Measurements from ENCODE around the gene BEGAIN.

The BEGAIN gene

DNA sequence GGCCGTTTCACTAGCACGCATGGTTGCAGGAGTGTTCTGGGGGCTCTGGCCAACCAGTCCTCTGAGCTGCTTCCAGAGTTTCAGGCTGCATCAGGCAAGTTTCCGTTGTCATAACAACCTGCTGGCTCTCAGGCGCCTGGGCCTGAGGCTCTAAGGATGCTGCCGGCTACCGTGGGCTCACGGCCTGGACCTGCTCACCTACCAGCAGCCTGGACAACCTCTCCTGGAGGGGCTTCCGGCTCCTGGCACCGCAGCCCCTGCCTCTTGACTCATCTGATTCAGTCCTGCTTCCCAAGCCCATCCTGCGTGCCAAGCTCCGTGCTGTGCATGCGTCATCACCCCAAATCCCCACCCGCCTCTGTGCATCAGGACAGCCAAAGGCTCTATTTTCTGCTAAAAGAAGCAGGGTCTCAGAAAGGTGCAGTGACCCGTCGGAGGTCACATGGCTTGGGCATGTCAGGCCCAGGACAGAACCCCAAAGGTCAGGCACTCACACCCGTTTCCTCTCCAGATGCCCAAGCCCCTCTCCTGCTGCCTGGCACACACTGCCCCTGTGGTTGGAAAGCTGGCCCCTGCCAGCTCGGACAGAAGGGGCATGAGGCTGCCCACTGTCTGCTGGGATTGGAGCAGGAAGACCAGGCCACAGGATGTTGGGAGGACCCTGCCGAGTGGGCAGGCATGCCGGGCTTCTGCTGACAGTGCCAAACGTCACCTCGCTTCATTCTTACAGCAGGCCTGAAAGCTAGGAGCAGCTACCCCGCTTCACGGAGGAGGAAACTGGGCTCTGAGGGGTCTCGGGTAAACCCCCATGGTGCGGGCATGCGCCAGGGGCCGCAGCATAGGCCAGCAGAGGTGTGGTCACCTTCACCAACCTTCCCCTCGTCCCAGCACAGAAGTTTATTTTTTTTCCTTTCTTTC is 5.7 kb downstream of the BEGAIN start:
- DNase-seq, result no peak

DNA sequence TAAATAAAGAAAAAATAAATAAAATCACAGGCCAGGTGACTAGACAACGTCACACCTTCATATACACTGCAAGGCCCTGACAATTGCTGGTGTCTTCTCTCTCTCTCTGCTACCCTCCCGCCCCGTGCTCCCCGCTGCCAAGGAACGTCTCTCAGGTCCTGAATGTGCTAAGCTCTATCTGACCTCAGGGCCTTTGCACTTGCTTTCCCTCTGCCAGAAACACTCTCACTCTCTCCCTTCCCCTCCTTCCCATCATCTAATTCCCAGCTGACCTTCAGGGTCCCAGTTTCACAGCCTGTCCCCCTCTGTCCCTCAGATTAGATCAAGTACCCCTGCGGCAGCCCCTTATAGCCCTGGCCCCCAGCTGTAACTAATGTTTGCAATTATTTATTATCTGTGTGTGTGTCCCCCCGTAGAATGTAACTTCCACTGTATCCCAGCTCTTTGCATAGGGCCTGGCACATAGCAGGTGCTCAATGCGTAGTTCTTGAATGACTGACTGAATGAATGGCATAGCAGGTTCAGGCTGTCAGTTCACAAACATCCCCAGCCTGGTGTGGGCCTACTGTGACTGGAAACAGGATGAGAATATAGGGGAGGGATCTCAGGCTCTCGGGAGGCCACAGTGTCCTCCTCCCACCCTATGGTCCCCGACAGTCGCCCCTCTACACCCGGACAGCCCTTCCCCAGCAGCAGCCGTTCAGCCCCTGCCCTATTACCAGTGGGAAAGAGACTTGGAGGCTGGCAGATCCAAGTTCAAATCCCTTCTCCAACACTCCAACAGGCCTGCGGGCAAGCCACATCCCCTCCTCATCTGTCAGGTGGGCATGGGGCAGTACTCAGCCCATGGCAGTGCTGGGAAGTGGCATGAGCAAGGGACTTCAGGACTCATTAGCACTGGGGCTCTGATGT is 6.6 kb downstream of the BEGAIN start:
- DNase-seq, result no peak

DNA sequence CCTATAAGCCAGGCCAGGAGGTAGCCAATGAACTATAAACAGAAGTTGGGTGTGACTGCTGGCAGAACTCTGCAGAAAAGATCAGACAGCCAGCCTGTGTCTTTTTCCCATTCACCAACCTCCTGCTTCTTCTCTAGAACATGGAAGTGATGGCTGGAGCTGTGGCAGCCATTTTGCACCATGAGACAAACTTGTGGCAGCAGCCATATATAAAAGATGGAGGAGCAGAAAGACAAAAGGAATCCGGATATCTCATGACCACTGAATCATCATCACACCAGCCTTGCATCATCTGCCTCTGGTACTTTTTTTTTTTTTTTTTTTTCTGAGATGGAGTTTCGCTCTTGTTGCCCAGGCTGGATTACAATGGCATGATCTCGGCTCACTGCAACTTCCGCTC is 8.7 kb downstream of the BEGAIN start:
- DNase-seq, result no peak

DNA sequence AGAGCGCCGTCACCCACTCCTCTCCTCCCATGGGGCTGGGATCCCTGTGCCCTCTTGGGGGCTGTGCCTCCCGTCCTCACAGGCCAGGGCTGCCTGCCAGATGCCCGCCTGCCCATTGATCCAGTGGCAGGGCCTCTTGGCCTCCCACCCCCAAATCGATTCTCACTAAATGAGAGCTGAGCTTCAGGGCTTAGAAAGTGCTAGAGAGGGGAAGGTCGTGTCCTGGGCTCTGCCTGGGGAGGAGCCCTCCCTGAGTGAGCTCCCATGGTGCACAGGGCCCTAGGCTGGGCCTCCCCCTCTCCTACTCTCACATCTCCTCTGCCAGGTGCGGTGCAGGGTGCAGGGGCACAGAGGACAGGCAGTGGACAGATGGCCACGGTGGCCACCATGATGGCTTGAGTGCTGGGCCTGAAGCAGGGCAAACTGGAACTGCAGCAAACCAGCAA is 9.2 kb downstream of the BEGAIN start:
- DNase-seq, result no peak

DNA sequence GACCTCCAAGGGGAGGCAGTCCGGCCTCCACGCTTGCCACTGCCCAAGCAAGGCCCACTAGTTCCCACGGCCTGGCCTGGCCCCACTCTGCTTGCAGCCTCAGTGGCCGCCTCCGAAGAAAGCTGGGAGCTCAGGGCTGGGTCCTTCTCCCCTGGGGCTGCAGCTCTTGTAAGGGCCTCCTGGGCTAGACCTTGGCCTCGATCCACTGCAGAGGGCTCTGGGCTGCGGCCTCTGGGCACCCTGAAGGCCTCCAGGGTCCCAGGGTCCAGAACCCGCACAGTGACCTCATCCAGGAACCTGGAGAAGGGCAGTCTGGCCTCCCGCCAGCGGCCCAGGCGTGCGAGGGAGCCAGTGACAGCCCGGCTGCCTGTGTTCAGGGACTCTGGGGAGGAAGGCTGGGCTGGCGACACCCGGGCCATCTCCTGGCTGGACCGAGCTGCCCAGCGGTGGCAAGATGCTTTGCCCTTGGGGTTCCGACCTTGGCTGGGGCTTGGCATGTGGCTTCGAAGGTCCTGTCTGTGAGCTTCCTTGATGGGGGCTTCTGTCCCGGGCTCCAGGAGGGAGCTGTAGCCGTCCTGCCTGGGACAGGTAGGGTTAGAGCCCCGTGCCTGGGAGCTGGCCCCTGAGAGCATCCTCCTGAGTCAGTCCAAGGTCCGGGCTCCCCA is 9.8 kb downstream of the BEGAIN start:
- no peak for DNase-seq

DNA sequence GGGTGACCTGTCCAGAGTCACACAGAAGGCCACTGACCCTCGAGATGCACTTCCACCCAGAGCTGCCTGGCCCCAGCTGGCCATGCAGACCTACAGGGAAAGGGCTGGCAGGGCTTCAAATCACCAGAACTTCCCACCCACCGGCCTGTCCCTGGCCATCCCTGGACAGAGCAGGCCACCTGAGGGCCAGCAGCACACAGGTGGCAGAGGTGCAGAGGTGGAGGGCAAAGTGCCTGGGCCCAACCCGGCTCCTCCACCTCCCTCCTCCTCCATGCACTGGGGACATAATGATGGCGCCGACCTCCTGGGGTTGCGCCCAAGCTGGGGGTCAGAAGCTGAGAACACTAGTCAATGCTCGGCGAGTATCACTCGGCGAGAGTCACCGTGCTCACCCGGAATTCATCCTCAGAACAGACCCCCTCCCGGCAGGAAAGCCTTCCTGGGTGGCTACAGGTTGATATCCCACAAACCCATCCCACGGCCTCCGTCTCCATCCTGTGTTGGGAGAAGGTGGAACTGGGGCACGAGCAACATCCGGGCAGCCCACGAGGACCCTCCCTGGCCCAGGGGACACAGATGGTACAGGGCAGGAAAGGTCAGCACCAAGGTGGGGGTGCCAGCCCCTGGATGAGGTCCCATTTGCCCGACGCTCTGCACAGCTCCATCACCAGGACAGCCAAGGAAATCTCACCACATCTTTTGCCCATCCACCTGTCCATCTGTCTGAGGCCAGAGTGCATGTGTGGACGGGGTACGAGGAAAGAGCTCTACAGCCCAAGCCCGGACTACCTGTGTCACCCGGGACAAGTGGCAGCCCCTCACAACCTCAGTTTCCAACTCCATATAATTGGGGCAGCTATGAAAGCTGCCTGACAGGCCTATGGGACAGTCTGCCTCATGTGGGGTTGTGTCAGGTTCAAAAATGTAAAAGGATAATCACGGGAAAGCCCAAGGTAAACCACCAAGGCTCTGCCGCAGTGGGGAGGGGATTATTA is 10.8 kb downstream of the BEGAIN start:
- DNase-seq, result no peak

DNA sequence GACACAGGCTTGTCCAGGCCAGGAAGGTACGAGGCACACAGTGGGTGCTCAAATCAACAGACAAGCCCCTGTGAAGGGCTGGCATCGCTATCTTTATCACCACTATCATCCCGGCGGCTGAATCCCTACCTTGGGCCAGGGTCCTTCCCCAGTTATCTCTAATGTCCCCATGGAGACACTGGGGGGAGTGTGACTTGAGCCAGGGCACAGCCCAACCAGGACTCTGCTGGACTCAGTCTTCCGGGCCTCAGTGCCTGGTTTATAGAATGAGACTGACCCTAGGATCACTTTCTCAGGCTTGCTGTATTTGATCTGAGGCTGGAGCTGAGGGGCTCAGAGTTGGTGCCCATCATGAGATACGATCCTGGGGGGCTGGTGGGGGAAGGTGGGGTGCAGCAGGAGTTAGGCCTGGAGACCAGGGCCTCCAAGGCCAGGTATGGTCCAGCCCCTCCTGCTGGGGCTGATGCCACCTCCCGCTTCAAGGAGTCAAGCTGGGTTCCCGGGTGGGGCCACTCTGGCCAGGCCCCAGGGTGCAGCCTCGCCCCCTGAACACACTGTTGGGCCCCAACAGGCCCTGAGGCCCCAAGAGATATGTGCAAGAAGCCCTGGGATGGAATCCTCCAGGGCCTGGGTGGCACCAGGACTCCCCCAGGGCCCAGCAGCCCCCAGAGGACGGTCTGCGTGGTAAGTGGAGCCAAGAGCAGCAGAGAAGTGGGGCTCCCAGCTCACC is 11.8 kb downstream of the BEGAIN start:
- no peak for DNase-seq

DNA sequence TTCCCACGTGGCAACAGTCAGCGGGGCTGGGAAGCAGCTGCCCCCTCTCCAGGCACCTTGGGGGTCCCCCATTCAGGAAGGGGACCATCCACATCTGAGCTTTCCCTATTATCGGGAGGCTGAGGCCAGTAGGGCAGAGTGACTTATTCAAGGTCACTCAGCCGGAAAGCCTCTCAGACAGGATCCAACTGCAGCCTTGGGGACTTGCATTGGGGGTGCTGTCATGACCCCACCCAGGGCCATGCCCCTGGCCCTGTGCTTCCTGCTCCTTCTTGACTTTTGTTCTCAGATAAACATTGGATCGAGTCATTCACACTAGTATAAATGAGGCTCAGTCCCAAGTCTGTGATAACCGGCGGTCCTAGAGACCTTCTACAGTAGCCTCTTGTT is 12.6 kb downstream of the BEGAIN start:
- DNase-seq, result no peak

DNA sequence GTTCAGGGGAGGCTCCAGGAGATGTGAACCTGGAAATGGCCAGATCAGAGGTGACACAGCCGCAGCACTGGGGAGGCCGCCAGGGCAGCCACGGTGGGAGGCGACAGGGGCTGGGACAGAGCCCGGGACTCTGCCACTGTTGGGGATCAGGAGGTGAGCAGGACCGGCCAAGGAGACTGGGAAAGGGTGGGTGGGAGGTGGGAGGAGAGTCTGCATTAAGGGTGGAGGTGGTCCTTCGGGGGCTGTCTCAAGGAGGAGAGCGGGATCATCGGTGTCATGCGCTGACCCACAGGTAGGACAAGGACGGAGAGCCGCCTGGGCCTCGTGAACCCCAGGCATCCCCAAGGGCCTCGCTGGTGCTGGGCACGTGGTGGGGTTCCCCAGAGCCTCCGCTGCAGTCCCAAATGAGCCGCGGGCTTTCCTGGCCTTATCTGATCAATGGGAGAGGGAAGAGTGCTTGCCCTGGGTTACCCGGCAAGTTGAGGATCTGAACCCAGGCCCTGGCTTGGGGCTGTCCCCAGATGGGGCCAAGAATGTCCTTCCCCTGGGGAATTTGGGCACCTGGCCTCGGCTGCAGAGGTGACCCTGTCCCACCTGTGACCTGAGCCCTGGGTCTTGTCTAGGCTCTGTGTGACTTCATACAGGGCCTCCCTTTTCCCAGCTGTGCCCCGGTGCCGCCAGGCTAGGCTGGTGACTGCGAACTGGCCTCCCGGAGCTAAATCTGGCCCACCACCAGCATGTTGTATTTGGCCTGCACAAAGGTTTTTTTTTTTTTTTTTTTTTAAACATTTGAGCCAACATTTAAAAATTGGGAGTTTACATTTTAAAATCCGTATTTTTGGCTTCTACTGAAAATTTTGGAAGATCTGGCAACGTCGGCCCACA is 13.2 kb downstream of the BEGAIN start:
- no peak for DNase-seq

DNA sequence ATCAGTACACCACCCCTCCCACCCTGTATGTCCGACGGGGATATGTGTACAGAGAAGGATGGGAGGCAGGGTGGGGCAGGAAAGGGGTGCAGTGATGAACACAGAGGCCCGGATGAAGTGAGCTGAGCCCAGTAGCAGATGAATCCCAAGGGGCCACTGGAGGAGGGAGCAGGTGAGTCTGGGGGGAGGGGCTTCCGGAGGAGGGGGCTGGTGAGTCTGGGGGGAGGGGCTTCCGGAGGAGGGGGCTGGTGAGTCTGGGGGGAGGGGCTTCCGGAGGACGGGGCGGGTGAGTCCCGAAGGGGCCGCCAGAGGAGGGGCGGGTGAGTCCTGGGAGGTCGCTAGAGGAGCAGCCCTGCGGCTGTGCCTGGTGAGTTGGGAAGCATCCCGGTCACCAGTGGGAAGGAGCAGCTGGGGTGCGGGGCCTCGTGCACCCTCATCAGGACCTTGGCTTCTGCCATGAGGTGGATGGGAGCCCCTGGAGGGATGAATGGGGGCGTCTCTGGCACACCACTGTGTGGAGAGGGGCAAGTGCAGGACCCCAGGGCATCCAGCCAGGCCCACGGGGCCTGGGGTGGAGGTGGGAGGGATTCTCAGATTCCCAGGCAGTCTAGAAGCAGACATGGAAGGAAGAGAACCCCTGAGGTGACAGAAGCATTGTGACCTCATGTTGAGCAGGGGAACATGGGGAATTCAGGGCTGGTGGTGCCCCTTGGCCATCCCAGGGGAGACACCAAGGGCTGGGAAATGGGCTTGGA is 14.0 kb downstream of the BEGAIN start:
- no peak for DNase-seq

DNA sequence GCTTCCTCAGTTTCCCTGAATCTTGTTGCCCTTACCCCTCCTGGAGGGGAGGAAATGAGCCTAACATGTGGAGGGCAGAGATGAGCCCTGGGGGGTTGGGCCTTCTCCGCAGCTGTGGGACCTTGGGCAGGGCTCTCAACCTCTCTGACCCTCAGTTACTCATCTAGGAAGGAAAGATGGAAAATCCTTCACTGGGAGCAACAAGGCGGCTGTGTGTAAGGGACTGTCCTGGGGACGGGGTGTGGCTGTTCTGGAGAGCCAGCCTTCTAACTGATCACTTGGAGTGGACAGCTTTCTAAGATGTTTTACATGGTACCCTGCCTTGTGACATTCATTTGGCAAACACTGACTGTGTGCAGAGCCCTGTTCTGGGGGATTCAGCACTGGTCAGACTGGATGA is 14.7 kb downstream of the BEGAIN start:
- DNase-seq, result no peak

DNA sequence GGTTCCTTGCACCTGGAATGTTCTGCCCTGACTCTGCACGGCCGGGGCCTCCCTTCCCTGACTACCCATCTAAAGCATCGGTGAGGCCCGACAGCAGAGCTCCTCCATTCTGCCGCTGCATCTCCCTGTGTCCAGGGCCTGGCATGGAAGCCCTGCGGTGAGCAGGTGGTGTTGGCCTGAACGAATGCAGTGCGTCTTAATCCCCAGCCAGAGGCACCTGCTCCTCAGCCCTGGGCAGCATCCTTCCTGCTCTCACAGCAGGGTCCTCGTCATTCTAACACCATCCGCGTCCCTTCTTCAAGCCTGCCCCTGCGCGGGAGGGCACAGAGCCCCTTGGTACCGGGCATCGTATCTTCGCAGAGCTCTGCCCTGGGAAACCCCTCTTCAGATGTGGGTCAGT is 15.4 kb downstream of the BEGAIN start:
- DNase-seq, result no peak

DNA sequence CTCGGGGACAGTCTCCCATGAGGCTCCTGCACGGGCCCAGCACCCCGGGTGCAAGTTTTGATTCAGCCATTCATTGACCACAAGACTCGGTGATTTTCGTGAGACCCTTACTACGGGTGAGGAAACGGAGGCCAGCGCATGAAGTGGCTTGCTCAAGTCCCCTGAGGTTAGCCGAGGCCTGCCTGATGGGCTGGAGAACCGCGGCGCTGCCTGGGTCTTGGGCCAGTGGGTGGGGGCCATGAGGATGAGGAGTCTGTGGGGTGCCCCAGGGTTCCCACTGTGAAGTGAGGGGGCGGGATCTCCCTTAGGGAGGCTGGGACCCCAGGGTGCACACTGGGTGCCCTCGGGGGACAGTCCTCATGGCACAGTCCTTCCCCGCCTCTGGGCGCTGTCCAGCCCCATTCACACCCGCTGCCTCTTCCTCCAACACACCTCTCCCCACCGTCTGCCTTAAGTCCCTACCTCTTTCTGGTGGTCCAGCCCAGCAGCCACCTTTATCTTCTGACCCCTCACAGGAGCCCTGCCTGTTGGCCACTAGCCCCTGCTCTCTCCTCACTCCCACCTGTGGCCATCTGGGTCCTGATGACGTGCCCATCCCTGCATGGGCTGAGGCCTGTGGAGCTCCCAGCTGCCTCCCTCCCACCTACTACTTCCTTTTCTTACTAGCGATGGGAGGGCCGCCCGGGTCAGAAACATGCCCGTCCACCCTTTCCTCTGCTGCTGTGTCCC is 16.3 kb downstream of the BEGAIN start:
- DNase-seq, result no peak

DNA sequence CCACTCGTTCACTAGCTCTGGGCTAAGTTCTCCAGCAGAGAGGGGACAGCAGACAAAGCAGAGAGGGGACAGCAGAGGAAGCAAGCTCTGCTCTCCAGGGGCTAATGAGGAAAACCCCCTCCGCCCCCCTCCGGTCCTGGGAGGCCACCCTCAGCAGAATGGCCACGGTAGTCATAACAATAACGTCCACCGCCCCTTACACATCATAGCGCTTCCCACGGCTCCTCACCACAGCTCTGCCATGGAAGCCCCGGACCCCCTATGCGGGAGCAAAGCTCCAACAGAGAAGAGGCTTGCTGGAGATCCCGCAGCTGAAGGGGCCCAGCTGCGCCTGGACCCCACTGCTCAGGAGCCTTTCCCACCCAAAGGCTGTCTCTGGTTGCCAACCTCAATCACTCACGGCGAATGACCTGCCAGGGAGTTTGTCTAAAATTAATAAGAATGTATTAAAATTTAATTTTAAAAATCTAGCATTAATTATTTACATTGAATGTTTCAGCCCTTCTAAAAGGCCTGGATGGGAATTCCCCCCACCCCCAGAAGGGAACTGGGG is 17.4 kb downstream of the BEGAIN start:
- DNase-seq, result no peak

DNA sequence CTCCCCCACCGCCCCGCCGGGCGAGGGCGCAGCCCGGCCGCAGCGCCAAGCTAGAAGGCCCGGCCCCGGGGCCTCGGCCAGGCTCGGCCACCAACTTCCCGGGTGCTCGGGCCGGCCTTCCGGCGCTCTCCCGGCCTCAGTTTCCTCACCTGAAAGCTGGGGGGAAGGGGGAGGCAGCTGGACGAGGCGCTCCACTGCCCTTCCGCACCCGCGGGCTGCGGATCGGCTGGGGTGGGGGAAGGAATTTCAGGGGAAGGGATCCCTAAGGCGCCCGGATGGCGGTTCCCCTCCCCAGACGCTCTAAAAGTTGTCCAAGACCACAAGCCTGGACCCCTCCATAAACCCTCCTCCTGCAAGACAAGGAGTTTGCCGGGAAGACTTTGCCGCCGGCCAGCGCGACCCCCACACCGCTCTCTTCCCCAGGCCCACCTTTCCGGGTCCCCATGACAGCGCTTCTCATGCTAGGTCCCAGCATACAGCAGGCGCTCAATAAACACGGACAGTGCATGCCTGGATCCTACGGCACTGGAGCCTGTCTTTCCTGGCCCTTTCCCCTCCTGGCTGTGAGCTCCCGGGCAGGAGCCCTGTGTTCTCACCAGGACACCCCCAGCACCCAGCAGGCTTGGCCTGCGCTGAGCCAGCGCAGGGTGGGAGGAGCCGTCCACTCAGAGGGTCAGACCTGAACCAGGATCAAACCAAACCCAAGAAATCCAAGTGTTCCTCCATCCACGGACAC is 18.1 kb downstream of the BEGAIN start:
- no peak for DNase-seq

DNA sequence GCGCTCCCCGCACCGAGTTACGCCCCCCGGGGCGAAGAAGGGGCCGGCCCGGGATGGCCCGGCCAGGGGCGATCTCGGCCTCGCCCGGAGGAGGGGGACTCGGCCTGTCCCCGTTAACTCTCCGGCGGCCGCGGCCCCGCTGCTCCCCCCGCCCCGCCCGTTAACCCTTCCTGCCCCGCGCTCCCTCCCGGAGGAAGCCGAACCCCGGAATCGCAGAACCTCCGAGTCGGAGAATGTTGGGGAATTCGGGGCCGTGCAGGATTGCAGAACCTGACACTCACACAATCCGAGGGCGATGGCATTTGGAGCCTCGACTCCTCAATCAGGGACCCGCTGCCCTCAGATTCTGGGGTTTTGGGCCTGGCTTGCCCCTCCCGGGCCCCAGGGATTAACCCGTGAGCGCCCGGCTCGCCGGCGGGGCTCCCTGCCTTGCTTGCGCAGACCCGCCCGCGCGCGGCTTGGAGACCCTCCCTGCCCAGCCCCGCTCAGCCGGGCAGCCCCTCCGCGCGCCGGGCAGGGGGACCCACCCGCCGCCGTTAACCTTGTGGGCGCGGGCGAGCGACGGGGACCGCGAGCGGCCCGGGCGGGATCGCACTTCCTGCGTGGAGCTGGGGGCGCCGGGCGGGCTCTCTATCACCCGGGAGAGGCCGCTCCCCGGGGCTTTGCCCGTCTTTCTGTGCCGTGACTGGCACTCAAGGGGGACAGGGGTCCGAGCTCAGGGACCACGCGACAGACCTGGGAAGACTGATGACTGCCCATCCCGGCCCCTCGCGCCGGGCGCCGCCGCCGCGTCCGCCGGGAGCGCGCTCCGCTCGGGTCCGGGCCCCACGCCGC is 18.8 kb downstream of the BEGAIN start:
- DNase-seq, result no peak

DNA sequence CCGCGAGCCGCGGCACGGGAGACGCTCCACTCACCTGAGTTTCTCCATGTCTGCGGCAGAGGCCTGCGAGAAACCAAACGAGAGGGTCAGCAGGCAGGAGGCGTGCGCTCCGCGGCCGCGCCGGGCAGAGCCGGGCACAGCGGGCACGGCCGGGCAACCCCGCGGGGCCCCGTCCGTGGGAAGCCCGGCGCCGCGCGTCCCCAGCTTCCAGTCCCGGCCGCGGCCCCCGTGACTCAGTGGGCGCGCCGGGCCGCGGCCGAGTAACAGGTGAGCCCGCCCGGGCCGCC is 19.4 kb downstream of the BEGAIN start:
- DNase-seq, result no peak
